COLO668 (cell line): Measurements from ENCODE around the gene GAGE10.
A peak's percentile ranks its signal among the peaks of the same experiment; 100 is the strongest.

Source experiments
- DNase-seq: peaks from one replicate; lab custom pipeline; 2025; ENCODE audit not compliant: unreplicated experiment; lab: John Stamatoyannopoulos, UW

The GAGE10 gene

GRCh38 chrX:49303346-49303745, at the start of gene GAGE10:
Gene GAGE10, plus strand, starts transcription at chrX:49303646. Its CDS starts 1,214 bp downstream, at chrX:49304860.
- no peak for DNase-seq

GRCh38 chrX:49254639-49255038, 48.8 kb upstream of the GAGE10 start:
- DNase-seq = no peak

GRCh38 chrX:49256268-49256995, 47.0 kb upstream of the GAGE10 start:
- no peak for DNase-seq

- no peak for DNase-seq
Measured at GRCh38 chrX:49257074-49257790, 46.2 kb upstream of the GAGE10 start.

- no peak for DNase-seq
Measured at GRCh38 chrX:49257846-49258748, 45.3 kb upstream of the GAGE10 start.

- DNase-seq = no peak
Measured at GRCh38 chrX:49258749-49259124, 44.7 kb upstream of the GAGE10 start.

GRCh38 chrX:49260221-49260985, 43.0 kb upstream of the GAGE10 start:
- no peak for DNase-seq

- no peak for DNase-seq
Measured at GRCh38 chrX:49262603-49263002, 40.8 kb upstream of the GAGE10 start.

GRCh38 chrX:49263631-49264030, 39.8 kb upstream of the GAGE10 start:
- DNase-seq = no peak

GRCh38 chrX:49264460-49264859, 39.0 kb upstream of the GAGE10 start, which contains the start of gene FOXP3:
Gene FOXP3, minus strand, starts transcription at chrX:49264710. Its CDS starts 6,205 bp downstream, at chrX:49258505.
- no peak for DNase-seq

GRCh38 chrX:49266523-49267445, 36.7 kb upstream of the GAGE10 start:
- DNase-seq = no peak

- no peak for DNase-seq
Measured at GRCh38 chrX:49268702-49269009, 34.8 kb upstream of the GAGE10 start.

- peak; percentile 96 for DNase-seq
Measured at GRCh38 chrX:49269010-49269766, 34.3 kb upstream of the GAGE10 start.

GRCh38 chrX:49269767-49270248, 33.6 kb upstream of the GAGE10 start, which contains the start of gene PPP1R3F:
Gene PPP1R3F, plus strand, starts transcription at chrX:49269793. Its CDS starts 77 bp downstream, at chrX:49269870.
- peak; percentile 66 for DNase-seq

- DNase-seq = peak; percentile 12
Measured at GRCh38 chrX:49270249-49270921, 33.1 kb upstream of the GAGE10 start.

GRCh38 chrX:49271341-49271740, 32.1 kb upstream of the GAGE10 start:
- no peak for DNase-seq

- DNase-seq = no peak
Measured at GRCh38 chrX:49272421-49272820, 31.0 kb upstream of the GAGE10 start.

GRCh38 chrX:49273181-49273727, 30.2 kb upstream of the GAGE10 start:
- DNase-seq = no peak
